ENCODE results near the gene XXYLT1. TPM values are rescaled to one million over a fixed set of nuclear protein-coding genes. Genes with fewer than 3 reads are reported as not detected.

Gene XXYLT1
- total and polyA plus RNA-seq, 2 of the 4 experiments (the other 2 are of a cell fraction): 14.7 to 18.1 TPM

DNA sequence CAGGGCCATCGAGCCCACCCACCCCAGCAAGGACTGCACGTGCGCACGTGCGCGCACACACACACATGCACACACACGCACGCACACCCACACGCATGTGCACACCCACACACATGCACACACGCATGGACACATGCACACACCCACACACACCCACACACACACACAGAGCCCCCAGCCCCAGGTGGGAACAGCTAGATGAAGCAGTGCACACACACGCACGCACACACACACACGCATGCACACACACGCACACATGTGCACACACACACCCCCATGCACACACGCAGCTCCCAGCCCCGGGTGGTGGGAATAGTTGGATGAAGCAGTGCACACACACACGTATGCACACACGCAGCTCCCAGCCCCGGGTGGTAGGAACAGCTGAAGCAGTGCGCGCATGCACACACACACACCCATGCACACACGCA lies 158.6 kb downstream of the XXYLT1 start:
- Histone ChIP-seq H2BK5ac (ENCODE audit: low read depth, low read length, poor library complexity, severe bottlenecking) (no peak overlapping the region), H3K4me1 (ENCODE audit: control insufficient read depth, insufficient read depth, low read length) (no peaks in the 10 kb centered on the region), H3K9me3 (ENCODE audit: control insufficient read depth, insufficient read depth, low read length) (no peaks in the 10 kb centered on the region), H4K20me1 (ENCODE audit: insufficient read depth, low read length) (no peaks in the 10 kb centered on the region), H3K4ac (ENCODE audit: low read depth, low read length) (no peak overlapping the region), H2BK20ac (ENCODE audit: low read depth, low read length) (no peak overlapping the region), H2AFZ (replicated peaks; ENCODE audit: low read length, poor library complexity) (no peak overlapping the region), H2BK120ac (ENCODE audit: low read depth, low read length) (no peak overlapping the region), H3K9ac (ENCODE audit: low read depth, low read length) (no peak overlapping the region), H3K23ac (ENCODE audit: low read depth, low read length) (no peak overlapping the region), H4K91ac (ENCODE audit: insufficient read depth, low read depth, low read length) (no peak overlapping the region), H3K36me3 (ENCODE audit: control insufficient read depth, insufficient read depth, low read length) (no peaks in the 10 kb centered on the region), H2AK5ac (ENCODE audit: low read depth, low read length) (no peak overlapping the region), H4K5ac (ENCODE audit: low read depth, low read length) (no peak overlapping the region), H3K27me3 (ENCODE audit: control insufficient read depth, insufficient read depth, low read length) (no peaks in the 10 kb centered on the region), H3K27ac (ENCODE audit: insufficient read depth, low read length) (no peak overlapping the region), H3K14ac (replicated peaks; ENCODE audit: low read depth, low read length) (no peak overlapping the region), H3K56ac (ENCODE audit: extremely low read depth, insufficient read depth, low read length) (no peak overlapping the region), H3K9me1 (ENCODE audit: insufficient read depth, low read length) (peaks cover 9% of the 10 kb centered on the region; the same call in 1 of the 2 replicates), H4K8ac (ENCODE audit: low read depth in 2 of 2, low read length in 2 of 2) (no peak overlapping the region), H3K4me2 (ENCODE audit: low read depth, low read length) (no peak overlapping the region), H2AK9ac (replicated peaks; ENCODE audit: low read depth, low read length, poor library complexity) (no peak overlapping the region), H3K4me3 (ENCODE audit: insufficient read depth, low read depth, low read length) (no peak overlapping the region), H3K79me1 (ENCODE audit: low read depth in 1 of 2, low read length in 2 of 2) (peaks cover 0 to 18% of the 10 kb centered on the region in 2 experiments; a peak in 2 of 4 replicates), H2BK15ac (ENCODE audit: low read depth, low read length) (no peak overlapping the region), H3K18ac (ENCODE audit: low read depth, low read length) (no peak overlapping the region)
- intact Hi-C loops (cut with micrococcal nuclease): no loop called here
- ChIA-PET CTCF (interaction anchor here (1.5 kb wide), 1 partner anchor 430 kb away, joined by 6 read pairs; no protein-coding TSS in a partner anchor), POLR2A (ENCODE audit: unreplicated experiment) (no interaction called here)
- BruUV-seq (replicated peaks): no TSS peak
- no peak for ATAC-seq (ENCODE audit: low read depth)
- in situ Hi-C loops (cut with MboI; ENCODE audit: low sequenced_read_pairs): loop anchor here (10.0 kb wide), 1 partner anchor 142 kb away; no protein-coding TSS in a partner anchor
- dilution Hi-C loops (cut with HindIII; ENCODE audit: low sequenced_read_pairs, unreplicated experiment): no loop called here
- no peak for DNase-seq
- TF ChIP-seq RAD21 (IDR thresholded peaks at IDR 0.05; ENCODE audit: low read length): no peak
- WGBS, 2 experiments (ENCODE audit: extremely low coverage in 2 of 2, insufficient read length in 1 of 2): 73% methylated on average over 3 of the region's 22 CpGs; no CpG with 5 or more reads in 1 of the 2 experiments

All from IMR-90 (cell line).